ENCODE measurements around the gene ADCY5.

ADCY5 gene

DNA sequence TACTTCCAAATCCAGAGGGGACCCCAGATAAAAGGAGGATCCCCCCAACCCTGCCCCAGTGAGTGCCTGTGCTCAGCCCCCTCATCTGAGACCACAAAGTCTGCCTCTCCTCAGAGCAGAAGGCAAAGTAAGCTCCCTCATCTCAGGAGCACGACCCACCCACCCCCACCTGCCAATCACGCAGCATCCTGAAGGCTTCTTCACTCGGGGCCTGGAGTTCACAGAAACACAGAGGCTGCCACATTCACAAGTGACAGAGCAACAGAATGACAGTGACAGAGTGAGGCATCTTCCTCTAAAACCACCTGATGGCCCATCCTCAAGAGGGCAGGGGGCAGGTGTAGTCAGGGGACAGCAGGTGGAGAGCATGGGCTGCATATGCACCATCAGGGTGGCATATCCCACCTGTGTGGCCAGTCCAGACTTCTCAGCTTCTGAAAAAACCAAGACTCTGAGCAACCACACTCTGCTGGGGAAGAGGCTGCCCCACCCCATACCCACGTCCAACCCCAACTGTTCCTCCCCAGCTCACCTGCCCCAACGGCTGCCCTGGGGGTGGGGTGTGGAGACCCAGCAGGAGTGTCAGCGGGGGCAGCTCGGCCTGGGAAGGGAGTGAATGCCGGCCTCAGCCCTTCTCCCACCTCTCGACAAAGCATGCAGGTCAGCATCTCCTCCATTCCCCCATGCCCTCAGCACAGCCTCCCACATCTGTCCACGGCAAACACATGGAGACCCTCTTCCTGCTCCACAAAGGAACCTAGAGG is 19.3 kb downstream of the ADCY5 start:
- DNase-seq (ENCODE audit: low read depth), result no peak

DNA sequence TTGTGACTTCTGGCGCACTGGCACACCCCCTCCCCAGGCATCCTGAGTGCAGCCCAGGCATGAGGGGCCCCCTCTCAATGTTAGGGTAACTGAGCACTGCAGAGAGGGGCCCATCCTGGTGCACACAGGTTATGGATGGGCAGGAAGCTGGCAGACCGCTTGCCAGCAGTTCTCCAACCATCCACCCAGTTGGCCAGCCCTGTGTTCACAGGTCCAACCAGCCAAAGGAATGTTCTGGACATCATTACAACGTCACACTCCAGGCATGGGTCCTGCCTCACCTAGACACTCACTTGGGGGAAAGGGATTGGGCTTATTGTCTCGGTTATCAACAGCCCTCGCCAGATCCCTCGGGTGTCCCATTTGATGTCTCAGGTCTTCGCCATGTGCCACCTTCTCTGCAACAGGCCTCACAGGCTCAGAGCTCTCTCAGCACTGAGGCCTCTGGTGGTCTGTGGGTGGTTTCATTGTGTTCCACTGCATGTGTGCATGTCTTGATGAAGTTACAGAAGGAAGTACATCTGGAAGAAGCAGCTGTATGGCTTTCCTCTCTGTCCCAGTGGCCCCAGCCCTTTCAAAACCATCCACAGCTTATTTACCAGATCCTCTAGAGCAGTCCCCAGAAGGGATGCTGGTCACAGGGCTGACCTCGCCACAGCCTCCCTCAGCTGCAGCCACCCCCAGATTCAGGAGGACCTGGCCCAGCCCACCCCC is 23.7 kb downstream of the ADCY5 start:
- DNase-seq (ENCODE audit: low read depth), result no peak

DNA sequence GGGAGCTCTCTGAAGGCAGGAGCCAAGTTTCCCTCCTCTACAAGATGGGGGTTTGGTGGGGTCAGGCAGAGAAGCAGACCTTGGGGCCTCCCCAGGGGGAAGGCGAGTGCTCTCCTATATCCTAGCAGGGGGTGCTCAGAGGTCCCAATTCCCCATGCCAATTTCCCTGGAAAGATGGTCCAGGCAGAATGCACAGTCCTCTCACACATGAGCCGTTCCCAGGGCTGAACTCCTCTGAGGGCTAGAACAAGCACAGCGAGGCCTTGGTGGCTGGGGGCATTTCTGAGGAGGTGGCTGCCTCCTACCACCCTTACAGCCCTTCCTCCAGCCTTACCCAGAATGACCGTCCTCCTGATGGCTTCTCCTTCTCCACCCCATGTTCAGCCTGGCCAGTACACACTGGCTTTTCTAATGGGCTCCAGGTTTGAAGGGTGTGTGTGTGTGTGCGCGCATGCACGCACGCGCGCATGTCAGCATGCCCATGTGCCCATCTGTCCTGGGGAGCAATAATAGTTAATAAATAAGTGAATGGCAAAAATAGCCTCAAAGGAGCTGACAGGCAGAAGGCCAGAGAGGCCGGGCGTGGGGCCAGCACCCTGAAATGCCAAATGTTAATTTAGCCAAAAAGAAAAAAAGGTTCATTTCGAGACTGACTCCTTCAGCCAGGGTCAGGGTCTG is 24.4 kb downstream of the ADCY5 start:
- no peak for DNase-seq (ENCODE audit: low read depth)

DNA sequence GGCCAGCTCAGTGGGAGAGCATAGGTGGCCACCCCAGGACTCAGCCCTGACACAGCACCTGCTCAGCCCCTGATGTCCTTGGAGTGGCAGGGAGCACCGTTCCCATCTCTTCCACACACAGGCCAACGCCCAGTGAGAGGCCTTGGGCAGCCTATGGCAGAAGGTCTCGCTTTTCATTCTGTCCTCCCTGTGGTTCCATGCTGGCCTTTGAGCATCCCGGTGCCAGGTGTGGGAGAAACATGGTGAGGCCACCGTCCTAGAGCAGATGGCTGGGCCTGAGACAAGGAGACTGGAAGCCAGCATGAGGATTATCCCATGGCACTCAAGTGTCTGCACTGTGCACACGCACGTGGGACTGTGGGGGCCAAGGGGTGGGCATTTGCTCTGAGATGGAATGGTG is 25.1 kb downstream of the ADCY5 start:
- DNase-seq (ENCODE audit: low read depth), result no peak

DNA sequence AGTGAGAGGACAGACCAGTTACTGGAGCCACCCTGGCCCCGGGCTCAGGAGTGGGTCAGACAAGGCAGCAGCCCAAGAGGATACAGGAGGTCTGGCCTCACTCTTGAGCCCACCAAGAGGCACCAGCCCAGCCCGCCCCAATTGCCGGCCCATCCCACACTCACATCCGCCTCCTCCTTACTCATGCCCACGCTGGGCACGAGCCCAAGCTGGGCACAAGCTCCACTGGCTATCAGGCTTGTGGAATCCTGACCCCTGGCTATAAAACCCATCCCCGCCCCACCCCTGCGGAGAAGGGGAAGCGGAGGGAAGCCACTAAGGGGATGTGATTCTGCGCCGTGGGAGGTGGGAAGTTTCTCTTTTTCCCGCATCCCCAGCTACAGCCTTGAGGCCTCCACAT is 25.9 kb downstream of the ADCY5 start:
- DNase-seq (ENCODE audit: low read depth), result no peak

DNA sequence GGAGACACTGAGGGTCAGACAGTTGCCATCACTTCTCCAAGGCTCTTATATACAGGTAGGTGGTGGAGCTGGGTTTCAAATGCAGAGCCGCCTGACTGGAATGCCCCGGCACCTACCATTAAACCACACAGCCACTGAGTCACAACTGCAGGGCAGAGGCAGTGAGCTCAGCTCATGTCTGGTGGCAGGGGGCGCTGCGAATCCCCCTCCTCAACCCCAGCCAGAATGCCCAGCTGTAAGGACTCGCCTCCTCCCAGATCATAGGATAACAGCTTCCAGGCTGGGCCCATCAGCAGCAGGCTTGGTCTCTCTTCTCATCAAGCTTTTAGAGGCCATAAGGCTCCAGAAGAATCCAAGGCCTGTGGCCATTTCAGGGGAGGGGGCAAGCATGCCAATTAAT is 26.4 kb downstream of the ADCY5 start:
- DNase-seq (ENCODE audit: low read depth), result no peak

DNA sequence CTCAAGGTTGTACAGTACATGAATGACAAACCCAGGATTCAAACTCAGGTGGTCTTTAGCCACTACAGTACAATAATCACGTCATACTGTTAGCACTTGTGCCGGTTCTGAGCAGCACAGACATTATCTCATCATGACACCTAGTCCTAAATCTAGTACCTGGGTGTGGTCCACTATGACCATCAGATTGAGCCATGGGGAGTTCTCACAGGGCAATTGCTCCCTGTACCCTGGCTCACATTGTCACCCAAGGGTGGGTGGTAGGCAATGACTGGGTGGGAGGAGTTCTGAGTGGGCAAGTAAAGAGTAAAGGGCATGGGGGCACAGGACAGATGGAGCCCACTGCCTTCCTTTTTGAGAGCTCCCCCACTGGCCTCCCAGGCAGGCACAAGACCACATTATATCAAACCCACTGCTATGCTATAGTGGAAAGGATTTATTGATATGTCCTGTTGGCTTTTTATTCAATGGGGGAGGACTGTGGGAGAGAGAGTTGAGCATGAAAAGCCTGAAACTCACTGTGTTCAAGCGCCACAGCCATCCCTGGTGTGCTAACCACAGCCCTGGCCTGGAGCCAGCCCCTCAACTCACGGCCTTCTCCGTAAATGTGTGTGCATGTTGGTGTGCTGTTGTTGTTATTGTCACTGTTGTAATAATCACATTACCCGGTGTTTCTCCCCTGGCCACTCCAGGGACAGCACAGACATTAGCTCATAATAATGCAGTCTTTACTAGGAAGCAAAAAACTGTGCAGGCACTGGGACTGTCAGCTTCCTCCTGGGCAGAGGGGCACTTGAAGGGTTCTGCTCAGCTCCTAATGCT is 27.3 kb downstream of the ADCY5 start:
- DNase-seq (ENCODE audit: low read depth), result no peak

DNA sequence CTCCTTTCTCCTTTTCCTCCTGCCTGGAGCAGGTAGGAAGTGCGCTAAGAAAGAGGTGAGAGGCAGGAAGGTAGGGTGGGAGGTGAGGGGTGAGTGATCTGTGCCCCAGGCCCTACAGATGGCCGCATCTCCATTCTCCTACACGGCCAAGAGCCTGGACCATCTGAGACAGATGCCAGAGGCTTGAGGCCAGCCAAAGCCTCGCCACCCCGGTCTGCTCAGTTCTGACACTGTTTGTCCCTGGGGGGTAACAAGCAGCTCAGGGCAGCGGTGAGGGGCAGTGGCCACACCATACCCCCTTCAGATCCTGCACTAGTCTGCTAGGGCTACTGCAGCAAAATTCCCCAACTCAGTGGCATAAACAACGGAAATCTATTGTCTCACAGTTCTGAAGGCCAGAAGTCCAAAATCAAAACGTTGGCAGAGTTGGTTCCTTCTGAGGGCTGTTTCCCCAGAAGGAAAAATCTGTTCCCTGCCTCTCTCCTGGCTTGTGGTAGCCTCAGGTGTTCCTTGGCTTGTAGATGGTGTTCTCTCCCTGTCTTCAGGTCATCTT is 28.4 kb downstream of the ADCY5 start:
- no peak for DNase-seq (ENCODE audit: low read depth)

DNA sequence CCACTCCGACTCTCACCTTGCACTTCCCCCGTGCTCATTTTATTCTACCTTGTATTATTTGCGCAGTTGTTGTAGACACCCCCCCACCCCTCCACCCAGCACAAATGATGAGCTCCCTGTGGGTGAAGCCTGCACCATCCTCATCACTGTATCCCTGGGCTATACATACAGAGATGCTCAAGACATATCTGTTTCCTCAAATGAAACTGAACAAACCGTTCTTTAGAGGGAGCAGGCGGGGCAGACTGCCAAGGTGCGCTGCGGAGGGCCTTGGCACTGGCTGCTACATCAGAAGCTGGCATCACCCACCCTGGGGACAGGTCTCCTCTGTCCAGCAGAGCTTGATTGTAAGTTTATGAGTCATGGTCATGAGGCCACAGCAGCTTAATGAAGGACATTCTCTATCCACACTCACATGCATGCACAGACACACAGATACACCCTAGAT is 29.0 kb downstream of the ADCY5 start:
- DNase-seq (ENCODE audit: low read depth), result no peak

DNA sequence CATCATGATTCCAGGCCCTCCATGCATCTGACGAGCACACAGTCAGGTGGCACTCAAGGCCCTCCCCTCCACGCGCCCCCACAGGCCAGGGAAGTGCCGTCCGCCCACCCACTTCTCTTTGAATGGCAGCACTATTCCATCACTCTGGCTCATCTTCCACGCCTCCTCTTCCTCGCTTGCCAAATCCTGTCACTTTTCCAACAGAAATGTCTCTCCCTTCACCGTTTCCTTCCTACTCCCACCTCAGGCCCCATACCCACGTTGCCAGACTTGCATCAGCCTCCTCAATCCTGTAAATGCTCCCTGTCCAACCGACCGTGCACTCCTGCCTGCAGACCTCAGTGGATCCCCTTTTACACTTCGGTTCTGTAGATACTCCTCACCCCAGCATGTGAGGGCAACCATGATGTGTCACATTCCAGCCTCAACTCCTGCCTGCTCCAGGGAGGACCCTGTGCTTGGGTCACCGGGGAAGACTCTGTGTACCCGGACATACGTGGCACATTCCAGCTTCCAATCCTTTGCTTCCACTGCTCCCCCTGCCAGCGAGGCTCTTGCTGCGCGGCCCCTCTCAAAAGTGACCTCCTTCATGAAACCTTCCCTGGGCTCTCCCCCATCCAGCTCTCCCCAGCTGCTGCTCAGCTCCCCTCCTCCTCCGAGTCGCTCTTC is 29.6 kb downstream of the ADCY5 start:
- DNase-seq (ENCODE audit: low read depth), result no peak

DNA sequence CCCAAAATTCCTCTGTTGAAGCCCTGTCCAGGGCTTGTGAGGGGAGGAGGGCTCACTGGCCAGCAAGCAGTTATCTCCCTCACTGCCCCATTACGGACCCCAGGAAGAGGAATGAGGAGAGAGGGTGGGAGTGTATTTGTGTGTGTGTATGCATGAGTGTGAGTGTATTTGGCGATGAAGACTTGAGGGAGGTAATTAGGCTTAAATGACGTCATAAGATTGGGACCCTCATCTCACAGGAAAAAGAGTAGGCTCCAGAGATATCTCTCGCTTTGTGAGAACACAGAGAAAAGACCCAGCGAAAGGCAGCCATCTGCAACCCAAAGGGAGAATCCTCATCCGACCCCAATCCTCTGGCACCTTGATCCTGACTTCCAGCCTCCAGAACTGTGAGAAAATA is 32.2 kb downstream of the ADCY5 start:
- no peak for DNase-seq (ENCODE audit: low read depth)

DNA sequence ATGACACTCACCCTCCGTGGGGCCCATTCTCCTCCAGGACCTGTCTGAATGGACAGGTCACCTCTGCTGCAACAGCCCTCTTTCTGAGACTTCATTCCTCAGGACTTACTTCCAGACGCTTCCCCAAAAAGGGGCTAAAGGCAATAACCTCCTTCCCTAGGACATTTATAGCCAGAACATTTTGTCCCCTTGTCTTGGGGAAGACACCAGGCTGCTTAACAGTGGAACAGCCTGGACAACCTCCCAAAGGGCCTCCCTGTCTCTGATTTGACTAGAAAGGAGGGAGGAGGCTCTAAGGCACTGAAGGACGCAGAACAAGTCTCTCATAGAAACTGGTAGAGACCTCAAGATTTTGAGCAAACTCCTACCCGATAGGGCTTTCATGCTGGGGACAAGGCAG is 32.7 kb downstream of the ADCY5 start:
- DNase-seq (ENCODE audit: low read depth), result no peak

DNA sequence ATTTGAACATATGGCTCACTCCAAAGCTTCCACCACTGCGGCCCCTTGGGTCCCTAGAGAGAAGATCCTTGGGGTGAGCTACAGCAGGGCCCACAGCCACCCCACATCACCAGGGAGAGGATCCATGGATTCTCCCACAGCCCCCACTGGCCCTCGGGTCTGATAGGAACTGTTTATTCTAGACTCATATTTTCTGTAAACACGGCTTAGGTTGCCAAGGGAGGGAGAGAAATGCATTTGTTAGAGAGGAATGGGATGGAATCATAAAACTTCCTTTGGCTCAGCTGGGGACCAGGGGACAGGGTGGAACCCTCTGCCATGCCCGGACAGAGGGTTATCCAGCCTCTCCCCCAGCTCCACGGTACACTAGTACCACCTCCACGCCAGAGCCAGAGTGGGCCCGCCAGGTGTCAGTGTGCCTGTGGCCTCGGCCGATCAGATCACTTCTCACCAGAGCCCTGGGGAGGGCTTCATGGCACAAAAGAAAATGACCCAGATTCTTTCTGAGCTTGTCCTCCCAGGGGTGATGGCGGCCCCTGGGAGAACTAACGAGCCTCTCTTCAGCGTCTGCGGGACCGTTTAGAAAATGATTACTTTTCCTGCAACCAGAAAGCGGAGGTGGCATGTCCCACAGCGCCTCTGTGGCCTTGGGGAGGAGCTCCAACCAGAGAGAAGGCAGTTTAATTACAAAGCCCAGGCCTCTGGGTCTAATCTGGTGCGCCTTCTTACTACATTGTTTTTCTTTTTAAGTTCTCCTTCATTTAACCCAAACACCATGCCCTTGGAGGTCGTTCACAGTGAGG is 33.7 kb downstream of the ADCY5 start:
- DNase-seq (ENCODE audit: low read depth), result no peak

DNA sequence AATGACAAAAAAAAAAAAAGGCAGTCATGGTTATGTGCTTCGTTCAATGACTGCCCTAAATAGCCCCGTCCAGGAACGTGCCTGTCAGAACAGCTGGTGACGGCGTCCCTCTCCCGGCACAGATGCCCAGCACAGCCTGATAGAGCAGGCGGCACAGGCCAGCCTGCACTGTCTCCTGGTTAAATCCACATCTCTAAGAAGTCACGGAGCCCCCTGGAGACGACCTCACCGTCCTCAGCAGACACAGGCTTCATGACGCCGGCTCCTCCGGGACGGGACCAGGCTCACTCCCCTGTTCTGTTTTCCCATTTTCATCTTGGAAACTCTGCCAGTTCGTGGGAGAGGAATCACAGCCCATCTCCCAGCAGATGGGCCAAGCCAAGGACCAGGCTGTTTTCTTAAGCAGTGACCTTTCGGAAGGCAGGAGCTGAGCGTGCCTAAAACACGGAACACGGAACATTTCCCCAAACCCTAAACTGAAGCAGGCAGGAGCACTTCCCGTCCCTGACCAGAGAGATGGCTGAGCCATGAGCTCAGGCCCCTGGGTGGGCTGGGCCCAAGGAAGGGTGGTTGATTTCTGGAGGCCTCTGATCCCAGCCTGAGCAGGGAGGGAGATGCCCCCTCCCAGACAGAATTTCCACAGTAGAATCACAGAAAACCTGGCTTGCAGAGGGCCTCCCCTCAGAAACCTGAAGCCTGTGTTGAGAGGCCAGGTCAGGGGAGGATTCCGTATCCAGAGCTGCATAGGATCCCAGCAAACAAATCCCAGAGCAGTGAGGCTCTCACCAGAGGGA is 35.9 kb downstream of the ADCY5 start:
- no peak for DNase-seq (ENCODE audit: low read depth)

DNA sequence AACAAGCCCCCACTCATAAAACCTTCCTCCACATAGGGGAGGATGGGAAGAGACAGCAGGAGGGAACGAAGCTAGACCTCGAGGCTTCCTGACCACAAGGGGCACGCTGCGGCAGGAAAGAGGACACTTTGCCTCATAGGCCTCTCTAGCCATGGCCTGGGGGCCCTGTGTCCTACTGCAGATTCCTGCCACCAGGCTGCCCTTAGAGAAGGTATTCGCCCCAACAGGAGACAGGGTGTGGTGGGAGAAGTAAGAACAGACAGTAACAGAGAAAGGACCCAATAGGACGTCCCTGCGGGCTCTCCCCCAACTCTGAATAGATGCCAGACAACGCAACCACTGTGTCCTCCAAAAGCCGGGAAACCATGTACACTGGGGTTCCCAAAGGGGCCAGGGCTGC is 36.8 kb downstream of the ADCY5 start:
- no peak for DNase-seq (ENCODE audit: low read depth)

DNA sequence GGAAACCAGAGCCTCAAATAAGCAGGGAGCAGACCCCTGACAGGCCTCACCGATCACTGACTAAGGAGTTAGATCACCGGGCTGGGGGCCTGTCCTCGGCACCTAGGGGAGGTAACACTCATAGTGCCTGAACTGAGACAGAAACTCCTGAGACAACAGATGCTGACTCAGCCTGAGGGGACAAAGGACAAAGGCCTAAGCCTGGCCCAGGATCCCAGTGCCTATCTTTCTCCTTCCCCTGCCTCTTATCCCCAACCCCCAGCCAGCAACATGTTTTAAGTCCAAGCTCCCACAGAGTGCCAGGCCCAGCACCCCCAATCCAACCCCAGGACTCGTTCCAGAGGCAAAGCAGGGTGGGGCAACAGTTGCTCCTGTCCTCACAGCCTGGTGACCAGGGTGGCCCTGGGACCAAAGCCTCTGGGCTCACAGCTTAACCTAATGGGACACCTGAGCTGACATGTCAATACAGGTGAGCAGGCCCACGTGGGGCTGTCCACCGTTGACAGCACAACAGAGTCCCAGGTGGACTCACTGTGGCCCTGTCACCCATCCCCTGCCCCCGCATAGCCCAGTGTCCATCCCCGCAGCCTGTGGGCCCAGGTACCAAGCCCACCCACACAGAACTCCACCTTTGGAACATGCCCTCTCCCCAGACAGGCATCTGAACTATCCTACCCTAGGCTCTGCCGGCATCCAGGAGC is 37.4 kb downstream of the ADCY5 start:
- no peak for DNase-seq (ENCODE audit: low read depth)

DNA sequence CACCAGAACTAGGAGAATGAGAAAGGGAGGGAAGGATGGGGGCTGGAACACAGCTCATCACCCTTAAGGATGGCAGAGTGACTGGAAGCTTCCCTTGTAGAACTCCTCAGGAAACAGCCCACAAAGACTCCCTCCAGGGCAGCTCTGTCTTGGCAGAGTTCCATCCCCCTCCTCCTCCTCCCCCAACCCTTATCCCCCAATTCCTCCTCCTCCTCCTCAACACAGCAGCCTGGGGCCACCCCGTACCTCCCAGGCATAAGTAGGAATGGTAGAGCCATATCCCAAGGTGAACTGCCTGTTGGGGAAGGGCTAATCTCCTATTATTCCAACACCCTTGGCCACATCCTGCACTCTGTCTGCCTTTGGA is 38.8 kb downstream of the ADCY5 start:
- no peak for DNase-seq (ENCODE audit: low read depth)

DNA sequence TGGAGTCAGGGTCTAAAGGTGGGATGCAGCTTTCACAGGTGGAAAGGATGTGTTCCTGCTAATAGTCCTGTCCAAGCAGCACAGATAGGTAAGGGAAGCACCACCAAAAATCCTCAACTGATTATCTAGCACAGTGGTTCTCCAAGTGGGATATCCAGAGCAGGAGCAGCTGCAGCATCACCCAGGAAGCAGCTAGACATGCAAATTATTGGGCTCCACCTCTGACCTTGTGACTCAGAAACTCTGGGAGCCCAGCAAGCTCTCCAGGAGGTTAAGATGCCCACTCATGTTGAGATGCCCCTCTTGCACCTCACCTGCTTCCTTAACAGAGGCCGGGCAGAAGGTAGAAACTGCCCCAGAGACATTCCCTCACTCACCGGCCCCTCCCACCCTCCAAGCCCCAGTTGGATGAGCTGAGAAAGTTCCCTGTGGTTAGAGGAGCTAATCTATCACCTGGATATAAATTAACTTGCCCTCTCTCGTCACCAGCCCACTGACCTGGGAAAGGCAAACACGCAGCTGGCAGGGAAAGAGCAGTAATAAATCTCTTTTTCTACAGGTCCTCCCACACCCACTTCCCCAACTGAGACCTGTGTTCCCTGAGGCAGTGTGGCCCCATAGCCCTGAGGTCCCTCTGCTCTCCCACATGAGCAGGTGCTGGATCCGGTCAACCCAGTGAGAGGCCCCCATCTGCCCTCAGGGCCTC is 39.3 kb downstream of the ADCY5 start:
- no peak for DNase-seq (ENCODE audit: low read depth)

DNA sequence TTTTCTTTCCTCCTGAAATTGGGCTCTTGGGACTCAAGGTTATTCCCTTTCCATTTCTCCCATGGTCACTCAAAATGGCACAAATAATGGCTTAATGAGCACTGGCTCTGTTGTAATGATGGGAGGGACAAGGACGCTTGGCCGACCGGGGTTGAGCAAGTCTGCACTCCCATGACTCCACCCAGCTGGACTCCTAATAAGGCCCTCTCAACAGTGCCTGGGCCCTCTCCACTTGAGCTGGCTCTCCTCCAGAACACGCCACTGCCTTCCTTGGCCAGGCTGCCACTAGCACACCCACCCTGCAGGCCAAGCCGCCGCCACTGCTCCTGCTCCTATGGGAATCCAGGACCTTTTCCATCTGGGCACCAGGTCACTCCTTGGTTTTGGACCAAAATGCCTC is 42.3 kb downstream of the ADCY5 start:
- no peak for DNase-seq (ENCODE audit: low read depth)
